K562 (cell line): ENCODE data around the gene ROBO1. TPM values are rescaled to one million over a fixed set of nuclear protein-coding genes. Genes with fewer than 3 reads are reported as not detected.

ENCODE experiments used
- ATAC-seq: fragments of 200-7000 bp; cut with Tn5 transposase; 3 replicates; pipeline ENCODE4 v1.9.1; 2020; ENCODE audit warnings: moderate library complexity
- BruUV-seq: library from RNA; stranded (reverse); fragments of 400-500 nt; replicated peaks from 2 replicates; lab custom pipeline; 2021; lab: Mats Ljungman, UMichigan
- CTCF ChIA-PET: fragments of 300-600 bp; formaldehyde crosslinking; extraction: SDS; loops from one replicate; lab custom pipeline; 2021; ENCODE audit warnings: low intra/inter-chr PET ratio; lab: Yijun Ruan, JAX
- POLR2A ChIA-PET: fragments of 300-600, 350-650 bp; sonication (Branson Sonifier 250); formaldehyde crosslinking; extraction: SDS; loops from one replicate; lab custom pipeline; 2021; ENCODE audit warnings: antibody characterized with exemption, inconsistent platforms; lab: Yijun Ruan, JAX
- DNase-seq, 4 experiments: peaks; one replicate each; pipeline versions ENCODE4 v3.0.0 to v3.0.0-alpha.2; 2011 to 2018; ENCODE audit warnings: low spot score in 3 of 4, mixed read lengths in 3 of 4; ENCODE audit errors: extremely low read depth in 1 of 4
- FAIRE-seq: peaks from 2 replicates; lab custom pipeline; 2011; peaks lifted over from hg19 to GRCh38; lab: Jason Lieb, UNC
- H2AFZ ChIP-seq: 2 replicates; pipeline ENCODE4 v1.6.0; 2011; ENCODE audit warnings: low read depth, low read length, control low read depth, inconsistent platforms
- H3K27ac ChIP-seq: fragments of 200-600 bp; 3 replicates; pipeline ENCODE4 v1.8.0; 2011; ENCODE audit warnings: low read depth, mild to moderate bottlenecking, control low read depth, inconsistent platforms, low read length, moderate library complexity, mixed read lengths; ENCODE audit errors: extremely low read depth
- H3K27me3 ChIP-seq, 2 experiments: fragments of 300-600 bp in 1 of 2; 2 replicates in 1 of 2; 3 replicates in 1 of 2; pipeline versions ENCODE4 v1.6.0 to v1.8.0; 2011; ENCODE audit warnings: inconsistent platforms in 2 of 2, low read length in 2 of 2, mild to moderate bottlenecking in 1 of 2, mixed read lengths in 1 of 2, moderate library complexity in 1 of 2; ENCODE audit not compliant: control insufficient read depth in 2 of 2, insufficient read depth in 2 of 2
- H3K36me3 ChIP-seq: fragments of 300-600 bp; 3 replicates; pipeline ENCODE4 v1.8.0; 2011; ENCODE audit warnings: mild to moderate bottlenecking, low read length, inconsistent platforms; ENCODE audit not compliant: control insufficient read depth, insufficient read depth
- H3K4me1 ChIP-seq, 2 experiments: fragments of 200-600 bp in 1 of 2; replicated peaks in 1 of 2; 2 replicates in 1 of 2; 3 replicates in 1 of 2; pipeline versions ENCODE4 v1.5.1 to v1.8.0; 2011; ENCODE audit warnings: inconsistent platforms in 2 of 2, low read length in 2 of 2, mild to moderate bottlenecking in 1 of 2, mixed read lengths in 1 of 2, moderate library complexity in 1 of 2; ENCODE audit not compliant: control insufficient read depth in 2 of 2, insufficient read depth in 2 of 2
- H3K4me2 ChIP-seq: 2 replicates; pipeline ENCODE4 v1.6.1; 2011; ENCODE audit warnings: low read length, control low read depth, inconsistent platforms, mixed read lengths; ENCODE audit not compliant: insufficient read depth
- H3K4me3 ChIP-seq: fragments of 200-600 bp; sonication (generic), shearing (Covaris generic); 2 replicates; pipeline ENCODE4 v1.5.1; 2016; ENCODE audit warnings: control low read depth, inconsistent platforms
- H3K79me2 ChIP-seq: fragments of 200-600 bp; 3 replicates; pipeline ENCODE4 v1.8.0; 2011; ENCODE audit warnings: low read length, inconsistent platforms; ENCODE audit not compliant: control insufficient read depth, insufficient read depth
- H3K9ac ChIP-seq, 2 experiments: 2 replicates each; pipeline versions ENCODE4 v1.6.0 to v1.6.1; 2011; ENCODE audit warnings: low read depth in 2 of 2, low read length in 2 of 2, control low read depth in 1 of 2, inconsistent platforms in 1 of 2, mild to moderate bottlenecking in 1 of 2, mixed read lengths in 1 of 2; ENCODE audit not compliant: insufficient read depth in 1 of 2
- H3K9me1 ChIP-seq: one replicate; pipeline ENCODE4 v1.6.0; 2011; ENCODE audit warnings: inconsistent platforms, mild to moderate bottlenecking, low read length, moderate library complexity; ENCODE audit not compliant: control insufficient read depth, insufficient read depth
- H3K9me3 ChIP-seq: replicated peaks from 2 replicates; pipeline ENCODE4 v1.5.1; 2011; ENCODE audit warnings: low read depth, low read length, inconsistent platforms; ENCODE audit not compliant: control insufficient read depth, insufficient read depth
- H4K20me1 ChIP-seq: replicated peaks from 2 replicates; pipeline ENCODE4 v1.6.1; 2011; ENCODE audit warnings: low read length, inconsistent platforms, mixed read lengths; ENCODE audit not compliant: control insufficient read depth, insufficient read depth
- BCLAF1 ChIP-seq, 2 experiments: fragments of 450-650 bp in 1 of 2; IDR thresholded peaks; 2 replicates each; pipeline ENCODE4 v1.6.1; 2011 to 2017; ENCODE audit warnings: low read depth in 2 of 2, antibody characterized with exemption in 1 of 2, borderline replicate concordance in 1 of 2, low read length in 1 of 2, mild to moderate bottlenecking in 1 of 2, mixed read lengths in 1 of 2; ENCODE audit not compliant: control insufficient read depth in 1 of 2
- CBFA2T2 ChIP-seq: fragments of 450-650 bp; conservative IDR thresholded peaks from 2 replicates; pipeline ENCODE4 v1.6.1; 2017; ENCODE audit warnings: mild to moderate bottlenecking
- CBX8 ChIP-seq: fragments of 200-600 bp; sonication (generic); IDR thresholded peaks from 2 replicates; pipeline ENCODE4 v1.6.1; 2012; ENCODE audit warnings: borderline replicate concordance, mixed run types, low read depth, mild to moderate bottlenecking, moderate library complexity, mixed read lengths, low read length, control low read depth, inconsistent platforms; ENCODE audit not compliant: poor library complexity, severe bottlenecking; ENCODE audit errors: extremely low read depth
- DMBX1 ChIP-seq: fragments of 250-450 bp; sonication (Bioruptor Pico); IDR thresholded peaks from 2 replicates; pipeline ENCODE4 v1.8.0; 2022; ENCODE audit warnings: inconsistent platforms, mild to moderate bottlenecking, moderate library complexity, borderline replicate concordance
- FOXJ2 ChIP-seq: fragments of 200-800 bp; sonication (Bioruptor generic); IDR thresholded peaks from 2 replicates; pipeline ENCODE4 v1.6.1; 2016; ENCODE audit warnings: missing genetic modification characterization, missing compliant biosample characterization
- FOXK2 ChIP-seq, 2 experiments: fragments of 450-650 bp; IDR thresholded peaks in 1 of 2; conservative IDR thresholded peaks in 1 of 2; 2 replicates each; pipeline ENCODE4 v1.6.1; 2016; ENCODE audit warnings: low read depth in 2 of 2, mild to moderate bottlenecking in 1 of 2
- KDM4B ChIP-seq, 2 experiments: fragments of 450-650 bp in 1 of 2; sonication (generic) in 1 of 2; IDR thresholded peaks; 2 replicates each; pipeline ENCODE4 v1.6.1; 2016 to 2017; ENCODE audit warnings: borderline replicate concordance in 2 of 2, antibody characterized with exemption in 1 of 2, low read depth in 1 of 2, mild to moderate bottlenecking in 1 of 2
- MEIS2 ChIP-seq: fragments of 450-650 bp; IDR thresholded peaks from 2 replicates; pipeline ENCODE4 v1.6.1; 2014; ENCODE audit warnings: mild to moderate bottlenecking; ENCODE audit not compliant: partially characterized antibody
- SOX6 ChIP-seq: fragments of 450-650 bp; IDR thresholded peaks from 2 replicates; pipeline ENCODE4 v1.6.1; 2014; ENCODE audit warnings: mild to moderate bottlenecking
- SREBF2 ChIP-seq: sonication (generic); formaldehyde crosslinking; IDR thresholded peaks from 2 replicates; pipeline ENCODE4 v1.4.0; 2020; ENCODE audit warnings: mild to moderate bottlenecking, missing genetic modification reagents
- TEAD4 ChIP-seq, 2 experiments: sonication (generic) in 1 of 2; formaldehyde crosslinking in 1 of 2; IDR thresholded peaks; 2 replicates each; pipeline versions ENCODE4 v1.6.1 to v1.8.0; 2012 to 2022; ENCODE audit warnings: borderline replicate concordance in 1 of 2, inconsistent platforms in 1 of 2, low read length in 1 of 2, mild to moderate bottlenecking in 1 of 2, missing genetic modification reagents in 1 of 2
- U2AF2 ChIP-seq: fragments of 200-400 bp; formaldehyde crosslinking; optimal IDR thresholded peaks from 2 replicates; pipeline ENCODE3; 2017; ENCODE audit warnings: low read depth, mild to moderate bottlenecking, low read length
- XRCC4 ChIP-seq: IDR thresholded peaks from one replicate; pipeline ENCODE4 v1.6.1; 2011; ENCODE audit not compliant: insufficient read depth, insufficient read length; ENCODE audit errors: extremely low read depth
- YBX1 ChIP-seq: fragments of 450-650 bp; IDR thresholded peaks from 2 replicates; pipeline ENCODE4 v1.7.1; 2016; ENCODE audit warnings: mild to moderate bottlenecking
- ZNF23 ChIP-seq: fragments of 250-450 bp; sonication (Bioruptor Pico); IDR thresholded peaks from 2 replicates; pipeline ENCODE4 v1.4.0; 2020; ENCODE audit warnings: mild to moderate bottlenecking
- ZNF764 ChIP-seq: fragments of 250-450 bp; sonication (Bioruptor Pico); IDR thresholded peaks from 2 replicates; pipeline ENCODE4 v1.4.0; 2020; ENCODE audit warnings: low read depth, mild to moderate bottlenecking, moderate library complexity
- WGBS: fragments of 100-300 bp; shearing (Covaris generic); methylation state at CpG from one replicate; pipeline ENCODE4 v1.1.6; 2016; ENCODE audit warnings: low coverage, mixed read lengths; ENCODE audit not compliant: insufficient coverage; ENCODE audit errors: missing lambda C conversion rate; 5-methylcytosine and 5-hydroxymethylcytosine counted together
- in situ Hi-C: fragments of 300-500 bp; cut with MboI; formaldehyde crosslinking; loops from 4 replicates; pipeline ENCODE4 v1.15.0; 2018; ENCODE audit warnings: inconsistent platforms, mixed read lengths
- intact Hi-C: fragments of 100-400 bp; cut with micrococcal nuclease; formaldehyde crosslinking; loops from 2 replicates; pipeline ENCODE4 v1.14.2; 2022
- polyA plus RNA-seq, 8 experiments: library from polyadenylated mRNA; depleted of rRNA in 4 of 8; stranded (reverse) in 5 of 8; unstranded in 3 of 8; fragments of >200 nt; fragmentation: Nextera tagmentation in 2 of 8; fragmentation: Illumina TruSeq in 1 of 8; extraction: Ambion mirVana in 2 of 8; extraction: Trizol in 1 of 8; gene quantifications; 2 replicates each; pipeline versions ENCODE4 v1.2.1 to v1.2.3, GENCODE V29; 2011 to 2014; ENCODE audit warnings: inconsistent platforms in 1 of 8, missing spikeins in 1 of 8
- total RNA-seq, 7 experiments: library from RNA; depleted of rRNA in 6 of 7; stranded (reverse); fragments of >200 nt in 6 of 7; fragmentation: Illumina TruSeq in 2 of 7; extraction: Trizol in 2 of 7; gene quantifications; 2 replicates each; pipeline versions ENCODE4 v1.2.1 to v1.2.3, GENCODE V29; 2011 to 2021; ENCODE audit warnings: low replicate concordance in 1 of 7
- TF ChIP-seq, protein P1 (sequence below): fragments of 250-450 bp; sonication (Bioruptor Pico); IDR thresholded peaks from 2 replicates; pipeline ENCODE4 v1.8.0; 2021; ENCODE audit warnings: borderline replicate concordance, mild to moderate bottlenecking, moderate library complexity; ENCODE audit not compliant: poor library complexity, severe bottlenecking

Gene ROBO1
- total and polyA plus RNA-seq, 9 of the 15 experiments (the other 6 are each of a cell fraction or from before 2014, with no cell fraction given) = 0.01 to 0.53 (median 0.17) TPM; not detected in 5

GRCh38 chr3:79358327-79358726 lies 409.5 kb downstream of the ROBO1 start:
- Histone ChIP-seq H3K27me3 (no peaks in the 10 kb centered on the region), H3K4me1 (no peaks in the 10 kb centered on the region), H3K36me3 (no peaks in the 10 kb centered on the region), H4K20me1 (no peaks in the 10 kb centered on the region), H3K9me1 (no peaks in the 10 kb centered on the region), H3K79me2 (no peaks in the 10 kb centered on the region), H2AFZ (no peak overlapping the region), H3K4me3 (no peak overlapping the region), H3K9me3 (no peaks in the 10 kb centered on the region; the same call in 1 of the 2 replicates), H3K27ac (no peak overlapping the region), H3K9ac (no peak overlapping the region), H3K4me2 (no peak overlapping the region)
- BruUV-seq = no TSS peak
- no peak for ATAC-seq
- intact Hi-C loops = no loop called here
- DNase-seq = no peak
- ChIA-PET POLR2A (no interaction called here), CTCF (no interaction called here)
- in situ Hi-C loops = no loop called here
- 0% methylated on average over 4 of the region's 4 CpGs for WGBS
- TF ChIP-seq FOXK2 (conservative IDR thresholded peaks at IDR 0.05 in 1 of 2, IDR thresholded peaks at IDR 0.05 in 1 of 2; ENCODE audit: low read depth in 2 of 2) (no peak), MEIS2 (no peak), CBX8 (no peak), ZNF764 (CRISPR knock-in tag) (no peak), XRCC4 (no peak), KDM4B (IDR thresholded peaks at IDR 0.05; ENCODE audit: borderline replicate concordance in 2 of 2, low read depth in 1 of 2) (no peak), CBFA2T2 (no peak), SOX6 (no peak), TEAD4 (IDR thresholded peaks at IDR 0.05; ENCODE audit: low read length) (no peak), TEAD4 (CRISPR knock-in tag; IDR thresholded peaks at IDR 0.05; ENCODE audit: borderline replicate concordance) (no peak), U2AF2 (no peak), ZNF23 (no peak), DMBX1 (CRISPR knock-in tag) (no peak), BCLAF1 (IDR thresholded peaks at IDR 0.05; ENCODE audit: borderline replicate concordance in 1 of 2, control insufficient read depth in 1 of 2, low read depth in 2 of 2, low read length in 1 of 2) (no peak), YBX1 (no peak), FOXJ2 (no peak), SREBF2 (CRISPR knock-in tag) (no peak)
- TF ChIP-seq, protein P1, sequence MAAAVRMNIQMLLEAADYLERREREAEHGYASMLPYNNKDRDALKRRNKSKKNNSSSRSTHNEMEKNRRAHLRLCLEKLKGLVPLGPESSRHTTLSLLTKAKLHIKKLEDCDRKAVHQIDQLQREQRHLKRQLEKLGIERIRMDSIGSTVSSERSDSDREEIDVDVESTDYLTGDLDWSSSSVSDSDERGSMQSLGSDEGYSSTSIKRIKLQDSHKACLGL (CRISPR knock-in tag) = no peak
- no peak for FAIRE-seq
